ENCODE data around the gene ARHGAP4. TPM values are rescaled to one million over a fixed set of nuclear protein-coding genes. Genes with fewer than 3 reads are reported as not detected.

ARHGAP4 gene
- polyA plus RNA-seq, 3 donors from 2014 or later: 54.6 to 122 (median 75.7) TPM

DNA sequence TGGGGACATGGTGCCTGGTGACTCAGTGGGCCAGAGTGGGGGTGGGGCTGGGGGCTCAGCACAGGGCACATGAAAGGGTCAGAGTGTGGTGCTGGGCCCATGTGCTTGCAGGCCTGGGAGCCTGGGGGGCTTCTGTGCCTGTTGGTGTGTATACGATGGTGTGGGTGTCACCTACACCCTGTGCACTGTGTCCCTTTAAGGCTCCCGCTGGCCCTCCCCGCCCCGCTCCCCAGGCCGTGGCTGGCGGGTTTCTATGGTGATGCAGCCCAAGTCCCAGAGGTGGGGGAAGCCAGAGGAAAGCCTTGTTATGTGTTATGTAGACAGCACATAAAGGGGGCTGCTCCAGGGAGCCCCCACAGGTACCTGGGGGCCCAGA, 45.6 kb downstream of the ARHGAP4 start:
- Mint-ChIP-seq H3K4me1 (peaks cover 0 to 5% of the 10 kb centered on the region in 2 donors), H3K9me3 (no peaks in the 10 kb centered on the region), H3K27me3 (ENCODE audit: low read depth in 3 of 3) (peaks cover 7 to 22% (median 19%) of the 10 kb centered on the region in 3 donors), H3K36me3 (peaks cover 0 to 4% (median 0%) of the 10 kb centered on the region in 3 donors), H3K27ac (no peak overlapping the region), H3K4me3 (no peak overlapping the region)
- DNase-seq: no peak

DNA sequence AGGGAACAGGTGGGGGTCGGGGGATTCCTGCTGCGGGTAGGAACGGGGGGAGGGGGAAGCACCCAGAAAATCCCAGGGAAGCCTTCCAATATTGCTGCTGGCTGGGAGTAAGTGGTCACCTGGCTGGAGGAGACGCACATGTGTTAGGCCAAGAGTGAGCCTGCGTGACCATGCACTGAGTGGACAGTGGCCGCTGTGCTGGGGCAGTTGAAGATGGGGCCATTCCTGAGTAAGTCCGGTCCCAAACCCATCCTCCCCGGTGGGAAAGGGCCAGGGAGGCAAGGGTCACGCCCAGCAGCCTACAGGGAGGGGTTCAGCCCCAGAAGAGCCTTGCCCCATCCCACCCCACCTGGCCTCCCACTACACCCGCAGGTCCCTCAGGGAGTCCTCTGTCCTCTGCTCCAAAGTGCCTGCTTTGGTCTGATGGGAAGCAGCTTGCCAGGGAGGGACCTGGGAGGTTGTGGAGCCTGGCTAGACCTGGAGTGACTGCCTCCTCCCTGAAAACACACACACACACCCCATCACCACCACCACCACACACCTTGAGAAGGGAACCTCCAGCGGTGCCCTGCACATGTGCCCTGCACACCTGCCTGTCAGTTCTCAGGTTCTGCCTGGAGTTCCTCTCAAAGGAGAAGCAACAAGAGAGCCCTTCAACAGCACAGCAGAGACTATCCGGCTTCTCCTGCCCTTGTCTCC, 46.2 kb downstream of the ARHGAP4 start:
- Mint-ChIP-seq H3K4me3 (no peak overlapping the region), H3K36me3 (peaks cover 0 to 4% (median 0%) of the 10 kb centered on the region in 3 donors), H3K27me3 (ENCODE audit: low read depth in 3 of 3) (peaks cover 11 to 25% (median 24%) of the 10 kb centered on the region in 3 donors), H3K27ac (no peak overlapping the region), H3K9me3 (no peaks in the 10 kb centered on the region), H3K4me1 (peaks cover 0 to 1% of the 10 kb centered on the region in 2 donors)
- no peak for DNase-seq

DNA sequence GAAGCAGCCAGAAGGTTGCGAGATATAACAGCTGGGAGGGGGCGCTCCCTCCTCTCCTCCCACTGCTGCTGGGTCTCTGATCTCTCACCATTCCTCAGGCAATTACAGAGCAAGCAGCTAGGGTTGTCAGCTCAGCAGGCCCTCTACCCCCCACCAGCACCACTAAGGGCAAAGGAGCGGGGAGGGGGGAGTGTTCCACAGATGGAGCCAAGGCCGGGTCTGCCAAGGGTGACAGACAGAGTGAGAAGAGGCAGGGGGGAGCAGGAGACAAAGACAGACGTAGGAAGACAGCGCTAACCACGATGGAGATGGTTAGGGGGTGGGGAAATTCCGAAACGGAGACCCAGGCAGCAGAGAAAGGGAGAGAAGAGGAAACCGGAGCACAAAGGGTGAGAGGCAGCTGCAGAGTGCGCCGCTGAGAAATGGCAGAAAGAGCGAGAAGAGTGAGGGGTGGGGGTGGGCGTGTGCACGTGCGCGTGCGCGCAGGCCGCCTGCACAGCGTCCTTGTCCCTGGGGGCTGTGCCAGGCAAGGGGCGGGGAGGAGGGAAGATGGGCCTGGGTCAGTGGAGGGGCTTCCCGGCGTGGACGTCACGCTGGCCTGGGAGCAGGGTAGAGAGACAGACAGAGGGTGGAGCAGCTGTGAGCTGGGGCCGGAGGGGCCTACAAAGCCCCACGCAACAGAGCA, 47.0 kb downstream of the ARHGAP4 start:
- peaks cover 0 to 1% of the 10 kb centered on the region in 2 donors for H3K4me1 Mint-ChIP-seq
- H3K27ac Mint-ChIP-seq: no peak overlapping the region
- no peaks in the 10 kb centered on the region for H3K36me3 Mint-ChIP-seq
- H3K27me3 Mint-ChIP-seq (ENCODE audit: low read depth in 3 of 3): peaks cover 10 to 24% (median 23%) of the 10 kb centered on the region in 3 donors
- DNase-seq: no peak
- H3K9me3 Mint-ChIP-seq: no peaks in the 10 kb centered on the region
- no peak overlapping the region for H3K4me3 Mint-ChIP-seq

- no peak overlapping the region for H3K4me3 Mint-ChIP-seq
- no peak for DNase-seq
- H3K36me3 Mint-ChIP-seq: no peaks in the 10 kb centered on the region
- H3K27ac Mint-ChIP-seq: peak overlapping the region in 1 of 6 donors; percentile 55
- peaks cover 10 to 23% (median 22%) of the 10 kb centered on the region in 3 donors for H3K27me3 Mint-ChIP-seq (ENCODE audit: low read depth in 3 of 3)
- no peaks in the 10 kb centered on the region for H3K9me3 Mint-ChIP-seq
- peaks cover 0 to 1% of the 10 kb centered on the region in 2 donors for H3K4me1 Mint-ChIP-seq
These were observed 47.7 kb downstream of the ARHGAP4 start for GRCh38 chrX:153878345-153878744.

DNA sequence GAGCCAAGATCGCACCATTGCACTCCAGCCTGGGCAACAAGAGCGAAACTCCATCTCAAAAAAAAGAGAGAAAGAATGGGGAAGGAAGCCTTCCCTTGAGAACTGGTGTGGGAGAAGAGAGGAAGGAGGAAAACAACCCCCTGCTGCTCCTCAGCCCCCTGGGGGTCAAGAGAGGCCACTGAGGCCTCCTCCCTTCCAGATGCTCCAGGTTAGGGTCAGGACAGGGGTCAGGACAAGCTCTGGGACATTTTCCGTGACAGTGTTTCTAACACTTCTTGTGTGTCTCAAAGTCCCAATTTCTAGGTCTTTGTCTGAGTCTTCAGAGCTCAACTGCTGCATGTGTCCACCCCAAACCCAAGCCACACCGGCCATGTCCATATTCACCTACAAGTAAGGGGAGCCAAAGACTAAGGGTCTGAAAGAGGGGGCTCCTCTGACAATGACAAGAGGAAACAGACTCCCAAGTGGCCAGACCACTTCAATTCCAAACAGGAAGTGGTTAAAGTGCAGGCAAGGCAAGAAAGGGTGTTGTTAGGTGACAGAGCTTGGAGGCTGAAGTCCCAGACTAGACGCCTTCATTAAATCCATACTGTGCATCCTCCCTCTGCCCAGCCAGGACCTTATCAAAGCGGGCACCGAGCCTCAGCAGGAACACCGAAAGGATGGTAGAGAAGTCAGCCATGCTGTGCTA, 48.3 kb downstream of the ARHGAP4 start:
- peaks cover 0 to 1% of the 10 kb centered on the region in 2 donors for H3K4me1 Mint-ChIP-seq
- no peaks in the 10 kb centered on the region for H3K36me3 Mint-ChIP-seq
- no peak overlapping the region for H3K27ac Mint-ChIP-seq
- DNase-seq: no peak
- no peak overlapping the region for H3K4me3 Mint-ChIP-seq
- peaks cover 10 to 25% (median 22%) of the 10 kb centered on the region in 3 donors for H3K27me3 Mint-ChIP-seq (ENCODE audit: low read depth in 3 of 3)
- no peaks in the 10 kb centered on the region for H3K9me3 Mint-ChIP-seq

DNA sequence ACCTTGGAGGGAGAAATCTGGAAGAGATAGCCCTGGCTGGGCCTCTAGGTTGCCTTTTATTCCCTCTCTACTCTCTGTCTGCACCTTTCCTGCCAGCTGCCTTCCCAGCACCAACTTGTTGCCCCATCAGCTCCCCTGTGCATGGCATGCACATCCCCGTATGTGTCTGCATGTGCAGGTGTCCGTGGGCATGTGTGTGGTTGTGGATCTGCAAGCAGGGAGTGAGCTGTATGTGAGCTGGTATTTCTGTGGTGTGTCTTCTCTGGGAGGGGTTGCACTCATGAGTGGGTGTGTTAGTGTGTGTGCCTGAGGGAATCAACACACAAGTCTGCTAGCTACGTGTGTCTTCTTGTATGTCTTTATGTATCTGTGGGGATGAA, 50.0 kb downstream of the ARHGAP4 start:
- H3K9me3 Mint-ChIP-seq: peaks cover 0 to 2% (median 0%) of the 10 kb centered on the region in 6 donors
- H3K4me1 Mint-ChIP-seq: peaks cover 0 to 1% of the 10 kb centered on the region in 2 donors
- DNase-seq: no peak
- H3K36me3 Mint-ChIP-seq: no peaks in the 10 kb centered on the region
- H3K27me3 Mint-ChIP-seq (ENCODE audit: low read depth in 3 of 3): peaks cover 12 to 26% (median 25%) of the 10 kb centered on the region in 3 donors
- H3K4me3 Mint-ChIP-seq: no peak overlapping the region
- peak overlapping the region in 1 of 6 donors; percentile 53 for H3K27ac Mint-ChIP-seq

DNA sequence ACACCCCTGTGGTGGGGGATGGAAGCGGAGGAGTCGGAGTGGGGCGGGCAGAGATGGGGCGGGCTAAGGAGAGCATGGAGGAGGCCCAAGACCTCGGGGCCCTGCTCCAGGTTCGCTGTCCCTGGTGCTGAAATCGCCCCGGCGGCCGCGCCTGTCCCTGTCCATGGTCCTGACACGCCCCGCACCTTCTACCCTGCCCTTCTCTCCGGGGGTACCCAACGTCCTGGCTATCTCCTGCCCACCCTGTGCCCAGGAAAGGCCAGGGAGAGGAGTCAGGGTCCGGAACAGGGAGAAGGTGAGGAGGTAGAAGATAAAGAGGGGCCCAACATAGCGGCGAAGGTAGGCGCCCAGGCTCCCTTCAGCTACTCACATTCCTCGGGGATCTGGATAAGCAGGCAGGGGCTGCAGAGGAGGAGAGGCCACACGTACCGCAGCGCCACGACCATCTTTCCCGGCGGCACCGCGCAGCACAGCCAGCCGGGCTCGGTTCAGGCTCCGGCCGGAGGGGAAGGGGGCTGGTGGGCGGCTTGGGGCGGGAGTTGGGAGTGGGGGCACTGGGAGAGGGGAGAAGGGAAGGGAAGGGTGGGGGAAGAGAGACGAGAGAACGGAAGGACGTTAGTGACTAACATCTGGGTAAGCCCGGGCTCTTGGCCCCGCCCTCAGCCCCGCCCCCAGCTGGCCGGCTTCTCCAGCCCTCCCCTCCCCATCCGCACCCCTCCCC, 50.5 kb downstream of the ARHGAP4 start:
- Mint-ChIP-seq H3K27me3 (ENCODE audit: low read depth in 3 of 3) (peaks cover 13 to 25% (median 24%) of the 10 kb centered on the region in 3 donors), H3K27ac (peak overlapping the region in 1 of 6 donors; percentile 78), H3K4me1 (peaks cover 0 to 1% of the 10 kb centered on the region in 2 donors), H3K9me3 (peaks cover 0 to 2% (median 0%) of the 10 kb centered on the region in 6 donors), H3K36me3 (no peaks in the 10 kb centered on the region), H3K4me3 (no peak overlapping the region)
- DNase-seq: peak; percentile 64 to 73 (median 69)

GRCh38 chrX:153874366-153875125, 51.5 kb downstream of the ARHGAP4 start:
- Mint-ChIP-seq H3K27me3 (ENCODE audit: low read depth in 3 of 3) (peaks cover 15 to 24% (median 22%) of the 10 kb centered on the region in 3 donors), H3K9me3 (peaks cover 0 to 2% (median 0%) of the 10 kb centered on the region in 6 donors), H3K27ac (peak overlapping the region in 1 of 6 donors; percentile 11), H3K4me1 (peaks cover 0 to 1% of the 10 kb centered on the region in 2 donors), H3K36me3 (no peaks in the 10 kb centered on the region), H3K4me3 (no peak overlapping the region)
- DNase-seq: no peak

DNA sequence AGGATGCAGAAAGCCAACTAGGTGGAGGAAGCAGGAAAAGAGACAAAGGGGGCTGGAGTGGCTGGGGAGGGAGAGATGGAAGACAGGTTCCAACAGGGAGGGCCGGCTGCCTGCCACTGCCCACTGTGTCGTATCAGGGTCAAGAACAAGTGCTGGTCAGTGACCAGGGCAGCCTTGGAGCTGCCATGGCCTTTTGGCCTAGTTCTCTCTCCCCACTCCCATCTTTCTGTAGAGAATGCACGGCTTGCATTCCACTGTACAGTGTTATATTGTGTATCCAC, 52.0 kb downstream of the ARHGAP4 start:
- H3K4me1 Mint-ChIP-seq: no peaks in the 10 kb centered on the region

DNA sequence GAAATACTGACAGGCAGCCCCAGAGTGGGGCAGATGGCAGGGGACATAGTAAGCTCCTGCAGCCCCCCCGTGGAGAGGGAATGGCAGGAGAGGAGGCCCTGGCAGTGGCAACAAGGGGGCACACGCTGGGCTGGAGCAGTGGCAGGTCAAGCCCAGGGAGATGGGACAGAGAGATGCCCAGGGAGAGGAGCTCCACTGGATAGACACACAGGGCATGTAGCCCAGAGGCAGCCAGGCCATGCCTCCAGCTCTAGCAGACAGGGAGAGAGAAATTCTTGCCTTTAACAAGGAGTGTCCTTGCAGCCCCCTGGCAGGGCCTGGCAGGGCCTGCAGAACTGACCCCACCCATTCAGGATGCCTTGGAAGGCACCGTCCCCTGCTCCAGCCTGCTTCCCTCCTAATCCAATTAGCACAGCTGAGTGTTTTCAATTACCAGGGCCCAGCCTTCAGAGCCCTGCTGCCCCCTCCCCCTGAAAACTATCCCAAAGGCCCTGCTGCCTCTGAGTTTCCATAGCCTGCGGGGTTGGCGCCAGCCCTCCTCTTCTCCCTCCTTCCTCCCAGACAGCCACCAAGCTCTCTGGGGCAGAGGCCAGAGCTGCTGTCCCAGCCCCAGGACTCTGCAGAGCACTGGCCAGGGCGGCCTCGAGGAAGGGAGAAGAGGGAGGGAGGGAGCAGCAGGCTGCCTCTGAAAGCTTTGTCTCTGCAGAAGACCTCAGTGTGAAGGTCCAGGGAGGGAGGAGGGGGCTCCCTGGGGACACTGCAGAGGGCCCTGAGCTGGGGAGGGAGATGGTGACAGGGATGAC, 52.6 kb downstream of the ARHGAP4 start:
- H3K27me3 Mint-ChIP-seq (ENCODE audit: low read depth in 3 of 3): peaks cover 12 to 24% (median 22%) of the 10 kb centered on the region in 3 donors
- H3K9me3 Mint-ChIP-seq: peaks cover 0 to 2% (median 0%) of the 10 kb centered on the region in 6 donors
- H3K36me3 Mint-ChIP-seq: no peaks in the 10 kb centered on the region
- H3K27ac Mint-ChIP-seq: no peak overlapping the region
- DNase-seq: no peak
- no peaks in the 10 kb centered on the region for H3K4me1 Mint-ChIP-seq
- H3K4me3 Mint-ChIP-seq: no peak overlapping the region

More for the DNA sequence above, 52.0 kb downstream of the ARHGAP4 start:
- DNase-seq: no peak
- H3K36me3 Mint-ChIP-seq: no peaks in the 10 kb centered on the region
- peaks cover 14 to 24% (median 22%) of the 10 kb centered on the region in 3 donors for H3K27me3 Mint-ChIP-seq (ENCODE audit: low read depth in 3 of 3)
- peaks cover 0 to 2% (median 0%) of the 10 kb centered on the region in 6 donors for H3K9me3 Mint-ChIP-seq
- no peak overlapping the region for H3K4me3 Mint-ChIP-seq
- no peak overlapping the region for H3K27ac Mint-ChIP-seq

GRCh38 chrX:153871946-153872878, 53.9 kb downstream of the ARHGAP4 start:
- Mint-ChIP-seq H3K4me1 (no peaks in the 10 kb centered on the region), H3K27me3 (ENCODE audit: low read depth in 3 of 3) (peaks cover 12 to 19% (median 16%) of the 10 kb centered on the region in 3 donors), H3K4me3 (no peak overlapping the region), H3K27ac (peak overlapping the region in 1 of 6 donors; percentile 35), H3K9me3 (peaks cover 0 to 2% (median 0%) of the 10 kb centered on the region in 6 donors), H3K36me3 (no peaks in the 10 kb centered on the region)
- DNase-seq: no peak
